Amygdala (tissue), 56 donors: ENCODE measurements around the gene NME1.

Experiments used
- DNase-seq, 56 donors: peaks; one replicate each; lab custom pipeline; 2025; lab: John Stamatoyannopoulos, UW

NME1 gene

GRCh38 chr17:51185763-51186332 is 32.5 kb downstream of the NME1 start:
- peak in 1 of 56 donors; percentile 13 for DNase-seq

GRCh38 chr17:51188271-51188833 is 35.0 kb downstream of the NME1 start:
- no peak for DNase-seq

- DNase-seq, result no peak
Measured at GRCh38 chr17:51189162-51189561, 35.8 kb downstream of the NME1 start.

- no peak for DNase-seq
Measured at GRCh38 chr17:51189628-51190027, 36.3 kb downstream of the NME1 start.

GRCh38 chr17:51191895-51192294 is 38.5 kb downstream of the NME1 start:
- DNase-seq, result no peak

- no peak for DNase-seq
Measured at GRCh38 chr17:51197754-51198153, 44.4 kb downstream of the NME1 start.

GRCh38 chr17:51200295-51200694 is 46.9 kb downstream of the NME1 start:
- no peak for DNase-seq

- DNase-seq, result no peak
Measured at GRCh38 chr17:51200846-51201245, 47.5 kb downstream of the NME1 start.

- DNase-seq, result no peak
Measured at GRCh38 chr17:51203838-51204237, 50.5 kb downstream of the NME1 start.
